Kidney capillary endothelial cell (primary cell): ENCODE data around the gene CTXN1.
"Not testable (repeated sequence)": the region's sequence is repeated elsewhere in the genome, so short reads cannot be mapped to it uniquely, and the experiment has no call there.

Source experiments
- DNase-seq: peaks from one replicate; pipeline ENCODE4 v3.0.0-alpha.2; 2018; ENCODE audit warnings: low spot score

CTXN1 gene

DNA sequence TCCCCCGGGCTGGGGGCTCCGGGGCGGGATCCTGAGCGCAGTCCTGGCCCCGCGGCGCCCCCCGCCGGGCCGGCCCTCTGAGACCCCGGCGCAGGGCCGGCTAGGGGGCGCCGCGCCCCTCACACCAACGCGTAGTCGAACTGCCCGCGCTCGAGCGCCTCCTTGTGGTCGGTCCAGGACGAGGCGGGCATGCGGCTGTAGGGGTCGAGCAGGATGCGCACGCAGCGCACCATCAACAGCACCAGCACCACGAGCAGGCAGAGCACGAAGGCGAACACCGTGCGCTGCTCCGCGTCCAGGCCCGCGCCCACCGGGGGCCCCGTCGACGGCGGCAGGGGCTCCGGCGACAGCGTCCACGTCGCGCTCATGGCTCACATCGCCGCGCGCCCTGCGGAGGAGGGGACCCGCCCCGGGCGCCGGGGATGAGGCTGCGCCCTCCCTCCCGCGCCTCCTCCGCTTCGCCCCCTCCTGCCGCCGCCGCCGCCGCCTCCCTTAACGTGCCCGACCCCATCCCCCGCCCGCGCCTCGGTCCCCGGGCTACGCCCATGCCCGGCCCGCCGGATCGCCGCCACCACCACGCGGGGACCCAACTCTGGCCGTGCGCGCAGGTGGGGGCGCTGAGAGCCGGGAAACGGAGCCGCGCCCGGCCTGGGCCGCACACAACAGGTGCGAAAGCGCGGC lies 624 bp downstream of the CTXN1 start:
- peak; percentile 80 for DNase-seq

DNA sequence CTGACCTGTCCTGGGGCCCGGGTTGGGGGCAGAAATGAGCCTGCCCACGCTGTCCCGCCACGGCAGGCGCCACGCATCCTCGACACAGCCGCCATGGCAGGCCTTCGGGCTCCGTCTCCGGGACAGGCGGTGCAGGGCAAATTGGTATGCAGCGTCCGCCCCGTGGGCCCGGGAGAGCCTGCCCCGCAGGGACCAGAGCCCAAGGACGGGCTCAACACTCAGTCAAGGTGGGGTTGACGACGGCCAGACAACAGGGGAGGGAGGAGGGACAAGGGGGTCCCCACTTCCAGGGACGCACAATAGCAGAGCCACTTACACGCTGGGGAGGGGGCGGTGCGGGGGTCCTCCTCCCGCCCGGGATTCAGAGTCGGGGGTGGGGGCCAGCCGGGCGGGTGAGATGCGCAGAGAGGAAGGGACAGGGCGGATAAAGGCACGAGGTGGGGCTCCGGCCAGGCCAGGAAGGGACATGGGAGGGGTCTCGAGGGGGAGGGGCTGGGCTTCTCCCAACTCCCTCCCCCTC lies 1.2 kb downstream of the CTXN1 start:
- DNase-seq: no peak

DNA sequence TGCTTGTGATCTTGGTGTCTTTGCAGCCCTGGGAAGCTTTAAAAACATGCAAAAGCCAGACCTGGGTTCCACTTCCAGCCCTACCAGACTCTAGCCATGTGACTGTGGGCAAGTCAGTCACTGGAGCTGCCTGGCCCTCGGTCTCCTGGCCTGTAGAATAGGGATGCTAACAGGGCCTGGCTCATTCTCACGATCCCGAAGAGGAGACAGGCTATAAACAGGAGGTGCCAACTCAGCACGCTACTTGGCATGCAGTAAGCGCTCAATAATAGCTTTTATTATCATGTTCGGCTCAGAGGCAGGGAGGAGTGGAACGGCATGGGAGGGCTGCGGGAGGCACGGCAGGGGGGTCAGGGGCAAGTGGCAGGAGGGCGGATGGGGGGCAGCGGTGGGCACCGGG lies 1.7 kb downstream of the CTXN1 start:
- no peak for DNase-seq

DNA sequence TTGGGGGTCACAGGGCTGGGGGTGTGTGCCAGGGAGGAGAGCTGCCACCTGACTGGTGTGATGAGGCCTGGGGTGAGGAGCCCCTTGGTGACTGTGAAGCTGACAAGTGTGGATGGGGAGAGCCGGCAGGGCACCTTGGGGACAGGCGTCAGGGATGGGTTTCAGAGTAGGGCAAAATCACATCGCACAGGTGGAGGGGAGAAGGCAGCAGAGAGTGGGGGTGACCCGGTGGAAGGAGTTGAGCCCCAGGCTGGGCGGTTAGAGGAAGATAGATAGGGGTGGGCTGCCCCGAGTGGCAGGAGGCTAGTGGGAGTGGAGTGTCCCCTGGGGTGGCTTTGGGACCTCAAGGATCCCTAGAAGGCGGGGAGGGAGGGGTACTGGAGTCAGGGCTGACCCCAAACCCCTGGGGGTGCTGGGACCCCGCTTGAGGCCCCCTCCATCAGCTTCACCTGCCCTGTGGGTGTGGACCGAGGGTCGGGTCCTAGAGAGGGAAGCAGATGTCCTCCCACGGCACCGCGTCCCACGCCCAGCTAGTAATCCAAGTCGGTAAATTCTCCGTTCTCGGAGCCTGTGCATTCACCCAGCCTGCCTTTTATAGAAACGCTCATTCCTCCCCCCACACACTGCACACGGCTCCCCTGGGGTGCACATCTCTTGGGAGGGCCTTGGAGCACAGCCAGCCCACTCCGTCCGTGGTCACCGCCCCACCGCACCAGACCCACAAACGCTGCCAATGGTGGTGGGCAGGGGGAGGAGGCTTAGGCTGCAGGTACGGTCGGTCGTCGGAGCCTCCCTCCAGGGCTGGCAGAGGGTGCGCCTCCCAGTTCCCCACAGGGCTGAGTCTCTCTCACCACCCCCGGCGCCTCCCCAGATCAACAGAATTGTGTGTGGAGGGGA lies 2.4 kb downstream of the CTXN1 start:
- DNase-seq: no peak

DNA sequence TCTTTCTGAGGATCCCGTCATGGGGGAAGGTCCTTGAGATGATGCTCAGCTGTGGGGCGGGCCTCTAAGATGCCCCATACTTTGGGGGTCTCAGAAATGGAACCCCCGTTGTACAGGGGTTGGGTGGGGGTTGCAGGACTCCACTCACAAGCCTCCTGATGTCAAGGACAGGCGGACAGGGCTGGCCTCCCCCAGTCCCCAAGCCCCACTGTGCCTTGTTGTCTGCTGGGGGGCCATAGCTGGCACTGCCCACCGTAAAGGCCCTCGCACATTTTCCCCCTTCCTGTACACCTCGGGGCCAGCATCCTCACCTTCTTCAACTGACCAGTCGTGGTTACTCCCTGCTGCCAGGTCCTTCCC lies 3.1 kb downstream of the CTXN1 start:
- no peak for DNase-seq

DNA sequence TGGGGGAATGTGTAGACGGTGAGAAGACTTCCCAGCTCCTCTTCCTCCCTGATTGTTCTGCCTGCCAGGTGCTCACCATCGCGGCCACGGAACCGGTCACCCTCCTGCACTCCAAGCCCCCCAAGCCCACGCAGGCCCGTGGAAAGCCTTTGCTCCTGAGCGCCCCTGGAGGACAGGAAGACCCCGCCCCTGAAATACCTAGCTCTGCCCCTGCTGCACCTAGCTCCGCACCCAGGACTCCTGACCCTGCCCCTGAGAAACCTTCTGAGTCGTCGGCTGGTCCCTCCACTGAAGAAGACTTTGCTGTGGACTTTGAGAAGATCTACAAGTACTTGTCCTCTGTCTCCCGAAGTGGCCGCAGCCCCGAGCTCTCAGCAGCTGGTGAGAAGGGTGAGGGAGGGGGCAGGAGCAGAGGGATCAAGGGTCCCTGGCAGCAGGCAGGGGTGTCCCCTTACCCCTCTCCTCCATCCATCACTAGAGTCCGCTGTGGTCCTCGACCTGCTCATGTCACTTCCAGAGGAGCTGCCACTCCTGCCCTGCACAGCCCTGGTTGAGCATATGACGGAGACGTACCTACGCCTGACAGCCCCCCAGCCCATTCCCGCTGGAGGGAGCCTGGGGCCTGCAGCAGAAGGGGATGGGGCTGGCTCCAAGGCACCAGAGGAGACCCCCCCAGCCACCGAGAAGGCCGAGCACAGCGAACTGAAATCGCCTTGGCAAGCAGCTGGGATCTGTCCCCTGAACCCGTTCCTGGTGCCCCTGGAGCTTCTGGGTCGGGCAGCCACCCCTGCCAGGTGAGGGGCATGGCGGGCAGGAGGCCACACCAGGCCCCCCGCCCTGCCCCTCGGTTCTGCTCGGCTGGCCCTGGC lies 3.7 kb downstream of the CTXN1 start:
- no peak for DNase-seq

DNA sequence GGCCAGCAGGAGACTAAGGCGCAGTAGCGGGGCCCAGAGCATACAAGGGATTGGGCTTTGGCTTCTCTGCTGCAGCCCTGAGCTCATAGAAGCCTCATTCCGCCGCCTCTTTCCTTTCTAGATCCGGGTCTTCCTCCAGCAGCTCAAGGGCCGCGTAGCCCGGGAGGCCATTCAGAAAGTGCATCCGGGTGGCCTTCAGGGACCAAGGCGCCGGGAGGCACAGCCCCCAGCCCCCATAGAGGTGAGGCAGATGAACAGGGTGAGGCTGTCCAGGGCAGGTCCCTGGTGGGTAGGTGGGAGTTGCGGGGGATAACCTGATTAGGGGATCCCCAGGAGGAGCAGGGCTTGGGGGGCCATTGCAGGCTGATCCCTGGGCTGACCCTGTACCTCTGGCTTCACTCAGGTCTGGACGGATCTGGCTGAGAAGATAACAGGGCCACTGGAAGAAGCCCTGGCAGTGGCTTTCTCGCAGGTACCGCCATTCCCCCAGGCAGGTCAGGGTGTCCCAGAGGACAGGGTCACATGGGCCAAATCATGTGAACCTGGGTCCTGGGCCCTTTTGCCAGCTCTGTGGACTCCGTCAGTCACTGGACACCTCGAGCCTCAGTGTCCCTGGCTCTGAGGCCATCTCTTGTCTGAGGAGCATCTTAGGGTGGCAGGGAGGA lies 4.5 kb downstream of the CTXN1 start:
- no peak for DNase-seq

DNA sequence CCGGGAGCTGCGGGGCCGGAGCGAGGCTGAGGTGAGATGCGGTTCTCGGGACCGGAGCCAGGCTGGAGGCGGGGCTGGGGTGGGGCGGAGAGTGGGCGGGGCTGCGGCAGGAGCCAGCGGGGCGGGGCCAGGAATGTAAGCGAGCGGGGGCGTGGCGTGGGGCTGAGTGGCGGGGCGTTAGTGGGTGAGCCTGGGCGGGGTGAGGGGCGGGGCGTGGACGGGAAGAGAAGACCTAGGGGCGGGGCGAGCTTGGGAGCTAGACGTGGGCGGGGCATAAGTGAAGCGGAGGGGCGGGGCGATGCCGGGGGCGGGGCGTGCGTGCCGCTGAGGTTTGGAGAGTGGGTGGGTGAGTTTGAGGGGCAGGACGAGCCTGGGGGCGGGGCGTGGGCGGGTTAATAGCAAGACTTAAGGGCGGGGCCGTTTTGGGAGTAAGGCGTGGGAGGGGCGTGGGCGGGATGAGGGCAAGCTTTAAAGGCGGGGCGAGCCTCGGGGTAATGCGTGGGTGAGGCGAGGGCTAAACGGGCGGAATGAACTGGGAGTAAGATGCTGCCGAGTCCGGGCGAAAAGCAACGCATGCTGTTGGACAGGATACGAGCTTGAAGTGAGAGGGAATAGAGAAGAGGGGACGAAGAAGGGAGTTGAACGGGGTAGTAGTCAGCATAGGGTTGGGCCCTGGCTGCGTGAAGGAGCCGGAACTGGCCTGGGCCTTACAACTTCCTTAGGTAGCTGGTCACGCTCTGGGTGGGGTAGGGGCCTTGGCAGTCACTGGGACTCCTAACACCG lies 5.2 kb downstream of the CTXN1 start:
- peak; percentile 96 for DNase-seq

DNA sequence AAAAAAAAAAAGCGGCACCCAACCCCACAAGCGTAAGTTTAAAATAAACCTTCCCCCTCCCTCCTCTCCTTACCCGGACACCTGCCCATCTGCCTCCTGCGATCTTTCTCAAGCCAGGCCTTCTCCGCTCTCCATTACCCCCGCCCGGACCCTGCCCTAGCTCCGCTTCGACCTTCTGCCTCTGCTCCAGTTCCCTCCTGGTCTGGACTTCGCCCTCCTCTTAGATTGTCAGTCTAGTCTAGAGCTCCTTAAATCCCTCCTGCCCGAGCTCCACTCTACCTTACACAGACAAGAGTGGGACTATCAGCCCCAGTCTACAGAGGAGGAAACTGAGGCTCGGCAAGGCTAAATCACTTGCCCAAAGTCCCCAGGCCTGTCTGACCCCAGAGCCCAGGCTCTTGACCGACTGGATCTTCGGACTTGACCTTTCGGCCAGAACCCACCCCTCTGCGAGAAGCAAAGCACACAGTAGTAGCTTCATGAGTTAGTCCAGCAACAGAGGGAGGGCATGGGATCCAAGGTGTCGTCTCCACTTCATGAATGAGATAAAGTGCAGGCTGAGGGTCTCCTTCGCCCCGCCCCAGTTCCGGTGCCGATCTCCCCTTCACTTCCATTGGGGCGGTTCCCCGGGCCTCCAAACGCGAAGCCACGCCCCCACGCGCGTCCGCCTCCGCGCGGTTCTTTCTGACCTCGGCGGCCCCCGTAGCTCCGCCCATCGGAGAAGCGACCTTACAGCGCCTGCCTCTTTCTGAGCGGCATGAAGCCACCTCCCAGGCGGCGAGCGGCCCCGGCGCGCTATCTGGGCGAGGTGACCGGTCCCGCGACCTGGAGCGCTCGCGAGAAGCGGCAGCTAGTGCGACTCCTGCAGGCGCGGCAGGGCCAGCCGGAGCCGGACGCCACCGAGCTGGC lies 6.1 kb downstream of the CTXN1 start, which contains the start of gene SNAPC2:
Gene SNAPC2, plus strand, starts transcription at position 729 of the 909 bp plus-strand sequence. Its CDS starts 29 bp downstream, at position 758.
- DNase-seq: peak; percentile 94

DNA sequence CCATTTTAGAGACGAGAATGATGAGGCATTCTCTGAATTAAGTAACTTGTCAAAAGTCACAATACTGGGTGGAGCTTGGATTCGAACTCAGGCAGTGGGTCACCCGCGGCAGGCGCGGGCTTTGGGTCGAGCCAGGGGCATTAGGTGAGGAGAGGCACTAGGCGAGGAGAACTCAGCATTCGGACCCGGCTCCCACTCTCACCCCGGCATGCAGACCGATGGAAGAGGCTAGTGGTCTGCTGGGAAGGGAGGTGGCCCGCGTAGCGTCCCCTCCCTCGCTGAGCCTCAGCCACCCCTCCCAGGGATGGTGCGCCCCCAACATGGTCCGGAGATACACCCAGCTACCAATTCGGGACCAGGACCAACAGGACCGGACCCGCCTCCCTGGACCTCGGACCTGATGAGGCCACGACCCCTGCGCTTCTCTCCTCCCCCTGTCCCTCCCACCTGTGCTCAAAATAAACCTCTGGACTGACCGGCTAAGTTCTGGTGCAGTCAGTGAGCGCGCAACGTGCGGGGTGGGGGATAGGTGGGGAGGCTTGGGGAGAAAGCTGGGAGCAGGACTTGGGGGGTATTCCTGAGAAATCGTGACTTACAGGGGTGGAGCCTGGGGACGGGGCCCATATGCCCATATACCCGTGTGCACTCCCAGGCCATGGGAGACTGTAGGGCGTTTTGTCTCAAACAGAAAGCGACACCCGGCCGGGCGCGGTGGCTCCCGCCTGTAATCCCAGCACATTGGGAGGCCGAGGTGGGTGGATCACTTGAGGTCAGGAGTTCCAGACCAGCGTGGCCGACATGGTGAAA lies 7.1 kb downstream of the CTXN1 start:
- no peak for DNase-seq

DNA sequence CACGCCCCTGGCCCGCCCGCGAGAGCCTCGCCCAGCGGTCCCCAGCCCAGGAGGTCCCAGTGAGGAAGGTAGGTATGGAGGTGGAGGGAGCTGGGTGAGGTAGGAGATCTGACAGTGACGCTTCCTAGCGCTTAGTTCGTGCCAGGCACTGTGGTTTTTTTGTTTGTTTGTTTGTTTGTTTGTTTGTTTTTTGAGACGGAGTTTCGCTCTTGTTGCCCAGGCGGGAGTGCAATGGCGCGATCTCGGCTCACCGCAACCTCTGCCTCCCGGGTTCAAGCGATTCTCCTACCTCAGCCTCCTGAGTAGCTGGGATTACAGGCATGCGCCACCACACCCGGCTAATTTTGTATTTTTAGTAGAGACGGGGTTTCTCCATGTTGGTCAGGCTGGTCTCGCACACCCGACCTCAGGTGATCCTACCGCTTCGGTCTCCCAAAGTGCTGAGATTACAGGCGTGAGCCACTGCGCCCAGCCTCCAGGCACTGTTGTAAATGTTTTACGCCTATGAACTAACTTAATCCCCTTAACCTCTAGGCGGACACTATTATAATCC lies 7.8 kb downstream of the CTXN1 start:
- DNase-seq: not testable (repeated sequence)

DNA sequence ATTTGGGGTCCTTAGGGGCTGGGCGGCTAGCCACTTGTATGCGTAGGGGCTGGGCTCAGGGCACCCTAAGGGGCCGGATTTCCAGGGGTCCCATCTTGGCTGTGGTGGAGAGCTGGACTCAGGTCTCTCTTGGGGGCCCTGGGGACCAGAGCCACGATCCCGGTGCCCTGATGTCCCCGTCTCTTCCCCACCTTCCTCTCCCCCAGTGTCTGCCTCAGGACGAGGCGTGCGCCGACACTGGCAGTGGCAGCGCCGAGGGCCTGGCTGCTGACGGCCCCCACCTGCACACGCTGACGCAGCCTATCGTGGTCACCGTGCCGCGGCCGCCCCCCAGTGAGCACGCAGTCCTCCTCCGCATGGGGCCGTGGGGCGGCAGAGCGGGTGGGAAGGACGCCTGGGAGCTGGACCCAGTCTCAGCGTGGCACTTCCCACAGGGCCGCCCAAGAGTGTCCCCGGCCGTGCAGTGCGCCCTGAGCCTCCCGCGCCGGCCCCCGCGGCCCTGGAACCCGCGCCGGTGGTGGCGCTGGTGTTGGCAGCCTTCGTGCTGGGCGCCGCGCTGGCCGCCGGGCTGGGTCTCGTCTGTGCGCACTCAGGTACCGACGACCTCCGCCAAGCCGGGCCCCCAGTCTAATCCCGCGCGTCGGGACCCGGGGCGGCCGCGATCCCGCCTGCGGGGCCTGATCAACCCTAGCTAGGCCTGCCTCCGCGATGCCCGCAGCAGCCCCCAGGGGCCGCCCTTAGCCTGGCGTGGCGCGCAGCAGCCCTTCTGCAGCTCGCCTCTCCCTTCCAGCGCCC lies 8.5 kb downstream of the CTXN1 start:
- peak; percentile 44 for DNase-seq

DNA sequence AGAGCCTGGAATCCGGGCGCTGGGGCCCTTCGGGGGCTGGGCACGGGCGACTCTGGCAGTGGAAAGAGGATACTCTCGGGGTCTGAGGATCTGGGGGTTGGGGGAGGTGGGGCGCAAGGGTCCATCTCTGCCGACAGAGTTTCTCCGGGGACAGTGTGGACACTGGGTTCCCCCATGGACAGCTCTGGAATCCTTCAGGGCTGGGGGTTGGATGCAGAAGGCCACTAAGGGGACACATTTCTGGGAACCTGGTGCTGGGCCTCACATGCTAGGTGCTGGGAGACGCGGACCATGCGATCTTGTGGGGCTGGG lies 9.0 kb downstream of the CTXN1 start:
- DNase-seq: no peak

DNA sequence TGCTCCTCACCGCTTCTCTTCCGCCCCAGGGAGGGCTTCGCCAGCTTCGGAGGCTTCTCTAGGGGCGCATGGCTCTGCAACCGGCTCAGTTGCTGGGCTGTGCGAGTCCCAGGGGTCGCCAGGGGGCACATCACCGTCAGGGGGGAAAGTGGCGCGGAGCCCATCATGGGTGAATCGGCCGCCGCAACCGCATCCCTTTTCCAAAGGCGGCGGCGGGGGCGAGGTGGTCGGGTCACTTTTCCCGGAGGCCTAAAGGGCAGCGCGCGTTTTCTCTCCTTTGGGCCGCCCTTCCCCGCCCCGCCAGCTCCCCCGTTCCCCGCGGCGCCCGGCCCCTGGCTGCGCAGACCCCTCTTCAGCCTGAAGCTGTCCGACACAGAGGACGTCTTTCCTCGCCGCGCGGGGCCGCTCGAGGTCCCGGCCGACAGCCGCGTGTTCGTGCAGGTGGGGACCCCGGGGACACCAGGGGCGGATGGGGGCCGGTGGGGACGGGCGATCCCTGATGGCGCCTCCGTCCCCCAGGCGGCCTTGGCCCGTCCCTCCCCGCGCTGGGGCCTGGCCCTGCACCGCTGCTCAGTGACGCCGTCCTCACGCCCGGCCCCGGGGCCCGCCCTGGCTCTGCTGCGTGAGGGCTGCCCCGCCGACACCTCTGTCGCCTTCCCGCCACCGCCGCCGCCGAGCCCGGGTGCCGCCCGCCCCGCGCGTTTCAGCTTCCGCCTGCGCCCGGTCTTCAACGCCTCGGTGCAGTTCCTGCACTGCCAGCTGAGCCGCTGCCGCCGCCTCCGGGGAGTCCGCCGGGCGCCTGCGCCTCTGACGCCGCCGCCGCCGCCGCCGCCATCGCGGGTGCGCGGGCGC lies 9.6 kb downstream of the CTXN1 start:
- DNase-seq: no peak

DNA sequence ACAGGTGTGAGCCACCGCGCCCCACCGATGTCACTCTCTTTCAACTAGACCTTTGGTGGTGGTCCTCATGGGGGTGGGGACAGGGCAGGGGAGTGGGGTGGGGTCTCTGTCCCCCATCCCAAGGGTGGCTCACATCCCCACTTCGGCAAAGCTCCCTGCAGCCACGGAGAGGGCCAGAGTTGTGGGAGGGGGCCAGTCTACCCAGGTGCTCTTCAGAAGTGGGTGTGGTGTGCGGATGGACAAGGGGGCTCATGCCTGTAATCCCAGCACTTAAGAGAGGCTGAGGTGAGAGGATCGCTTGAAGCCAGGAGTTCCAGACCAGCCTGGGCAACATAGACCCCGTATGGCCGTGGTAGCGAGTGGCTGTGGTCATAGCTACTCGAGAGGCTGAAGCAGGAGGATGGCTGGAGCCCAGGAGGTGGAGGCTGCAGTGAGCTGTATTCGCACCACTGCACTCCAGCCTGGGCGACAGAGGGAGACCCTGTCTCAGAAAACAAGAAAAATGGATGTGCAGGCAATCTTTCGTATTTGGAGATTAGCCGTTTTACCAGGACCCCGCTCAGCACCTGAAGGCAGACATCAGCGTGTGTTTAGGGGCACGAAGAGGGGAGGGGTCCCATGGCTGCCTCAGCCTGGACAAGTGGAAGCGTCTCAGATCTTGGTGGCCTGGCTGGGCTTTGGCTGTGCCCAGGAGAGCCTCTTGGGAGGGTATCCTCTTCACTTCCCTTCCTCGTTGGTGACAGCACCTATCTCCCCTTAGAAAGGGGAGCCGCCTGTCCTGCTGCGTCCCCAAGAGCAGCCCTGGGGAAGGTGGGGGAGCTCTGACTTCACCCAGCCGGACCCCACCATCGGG lies 10.5 kb downstream of the CTXN1 start:
- no peak for DNase-seq

DNA sequence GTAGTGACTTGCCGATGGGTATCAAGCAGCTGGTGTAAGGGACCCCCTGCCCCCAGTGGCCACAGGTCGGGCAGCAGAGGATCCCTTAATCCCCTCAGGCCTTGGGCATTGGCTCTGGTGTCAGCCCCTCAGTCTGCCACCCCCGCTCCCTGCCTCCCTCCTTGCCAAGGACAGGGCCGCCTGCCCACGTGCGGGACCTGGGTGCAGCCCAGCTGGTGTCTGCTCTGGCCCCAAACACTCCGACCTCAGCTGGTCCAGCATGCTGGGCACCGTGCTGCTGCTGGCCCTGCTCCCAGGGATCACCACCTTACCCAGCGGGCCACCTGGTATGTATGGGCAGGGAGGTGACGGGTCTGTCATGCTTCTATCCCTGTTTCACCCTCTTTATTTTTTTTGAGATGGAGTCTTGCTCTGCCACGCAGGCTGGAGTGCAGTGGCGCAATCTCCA lies 11.3 kb downstream of the CTXN1 start, which contains the start of gene TGFBR3L:
Gene TGFBR3L, plus strand, starts transcription at position 233 of the 448 bp plus-strand sequence.
- DNase-seq: no peak
